Measurements from ENCODE around the gene EML2. TPM values are rescaled to one million over a fixed set of nuclear protein-coding genes. Genes with fewer than 3 reads are reported as not detected.

The EML2 gene
- total and polyA plus RNA-seq, 2 of the 4 experiments (the other 2 are of a cell fraction), result 11.8 to 25.3 TPM

GRCh38 chr19:45589768-45590167, 49.4 kb downstream of the EML2 start:
- H2BK5ac ChIP-seq (ENCODE audit: low read depth, low read length, poor library complexity, severe bottlenecking), result no peak overlapping the region
- H3K79me1 ChIP-seq (ENCODE audit: low read depth in 1 of 2, low read length in 2 of 2), result no peaks in the 10 kb centered on the region
- H3K27me3 ChIP-seq (ENCODE audit: control insufficient read depth, insufficient read depth, low read length), result peaks cover 4% of the 10 kb centered on the region; the same call in 1 of the 2 replicates
- H2AK5ac ChIP-seq (ENCODE audit: low read depth, low read length), result no peak overlapping the region
- no peak overlapping the region for H3K23ac ChIP-seq (ENCODE audit: low read depth, low read length)
- ChIA-PET POLR2A (ENCODE audit: unreplicated experiment) (no interaction called here), CTCF (no interaction called here)
- no peak overlapping the region for H4K8ac ChIP-seq (ENCODE audit: low read depth in 2 of 2, low read length in 2 of 2)
- H3K36me3 ChIP-seq (ENCODE audit: control insufficient read depth, insufficient read depth, low read length), result no peaks in the 10 kb centered on the region
- BruUV-seq (replicated peaks), result no TSS peak
- H2BK15ac ChIP-seq (ENCODE audit: low read depth, low read length), result no peak overlapping the region
- no peak overlapping the region for H4K5ac ChIP-seq (ENCODE audit: low read depth, low read length)
- WGBS, 2 experiments (ENCODE audit: extremely low coverage in 2 of 2, insufficient read length in 1 of 2), result 100% methylated on average over 1 of the region's 4 CpGs; no CpG with 5 or more reads in 1 of the 2 experiments
- 0 out of 2 replicates have a peak, but pooled peaks cover 1% of the 10 kb centered on the region for H3K4me1 ChIP-seq (ENCODE audit: control insufficient read depth, insufficient read depth, low read length)
- H4K91ac ChIP-seq (ENCODE audit: insufficient read depth, low read depth, low read length), result no peak overlapping the region
- dilution Hi-C loops (cut with HindIII; ENCODE audit: low sequenced_read_pairs, unreplicated experiment) (no loop called here), in situ Hi-C loops (cut with MboI; ENCODE audit: low sequenced_read_pairs) (no loop called here), intact Hi-C loops (cut with micrococcal nuclease) (no loop called here)
- H2AK9ac ChIP-seq (replicated peaks; ENCODE audit: low read depth, low read length, poor library complexity), result no peak overlapping the region
- TF ChIP-seq ELK1 (IDR thresholded peaks at IDR 0.05; ENCODE audit: borderline replicate concordance, low read depth, low read length), result no peak
- no peak for TF ChIP-seq RFX5 (IDR thresholded peaks at IDR 0.05; ENCODE audit: low read depth, low read length)
- TF ChIP-seq POLR2A (IDR thresholded peaks at IDR 0.05; ENCODE audit: low read depth, low read length), result no peak
- TF ChIP-seq CHD1 (IDR thresholded peaks at IDR 0.05; ENCODE audit: low read depth, low read length), result no peak
- TF ChIP-seq BHLHE40 (IDR thresholded peaks at IDR 0.05; ENCODE audit: low read depth, low read length), result no peak
- H3K4me2 ChIP-seq (ENCODE audit: low read depth, low read length), result no peak overlapping the region
- no peak overlapping the region for H3K4me3 ChIP-seq (ENCODE audit: insufficient read depth, low read depth, low read length)
- H2BK20ac ChIP-seq (ENCODE audit: low read depth, low read length), result no peak overlapping the region
- H3K9me1 ChIP-seq (ENCODE audit: insufficient read depth, low read length), result no peaks in the 10 kb centered on the region
- H3K56ac ChIP-seq (ENCODE audit: extremely low read depth, insufficient read depth, low read length), result no peak overlapping the region
- no peaks in the 10 kb centered on the region for H4K20me1 ChIP-seq (ENCODE audit: insufficient read depth, low read length)
- no peak overlapping the region for H3K4ac ChIP-seq (ENCODE audit: low read depth, low read length)
- no peak overlapping the region for H3K14ac ChIP-seq (replicated peaks; ENCODE audit: low read depth, low read length)
- H3K9me3 ChIP-seq (ENCODE audit: control insufficient read depth, insufficient read depth, low read length), result no peaks in the 10 kb centered on the region
- no peak overlapping the region for H2BK120ac ChIP-seq (ENCODE audit: low read depth, low read length)
- no peak overlapping the region for H2AFZ ChIP-seq (replicated peaks; ENCODE audit: low read length, poor library complexity)
- no peak for ATAC-seq (ENCODE audit: low read depth)
- no peak for DNase-seq
- H3K27ac ChIP-seq (ENCODE audit: insufficient read depth, low read length), result no peak overlapping the region
- H3K9ac ChIP-seq (ENCODE audit: low read depth, low read length), result no peak overlapping the region
- H3K18ac ChIP-seq (ENCODE audit: low read depth, low read length), result no peak overlapping the region
